Measurements from ENCODE around the gene HHATL.
A peak's percentile ranks its signal among the peaks of the same experiment; 100 is the strongest.

Gene HHATL

GRCh38 chr3:42660131-42660715 is 42.4 kb downstream of the HHATL start (continued):
- TF ChIP-seq ZSCAN5A (tag by site-specific recombination; IDR thresholded peaks at IDR 0.05) (no peak), ZNF18 (tag by site-specific recombination; IDR thresholded peaks at IDR 0.05) (no peak), ZNF169 (tag by site-specific recombination; IDR thresholded peaks at IDR 0.05) (no peak), BCL11B (tag by site-specific recombination; IDR thresholded peaks at IDR 0.05; ENCODE audit: low read depth) (no peak), ZNF354C (tag by site-specific recombination; IDR thresholded peaks at IDR 0.05; ENCODE audit: borderline replicate concordance, low read depth) (no peak), PRDM6 (tag by site-specific recombination; IDR thresholded peaks at IDR 0.05) (no peak), ZNF529 (tag by site-specific recombination; IDR thresholded peaks at IDR 0.05; ENCODE audit: insufficient replicate concordance) (no peak)

GRCh38 chr3:42659451-42660130 is 43.0 kb downstream of the HHATL start:
- POLR2A ChIA-PET = no interaction called here
- H3K4me1 ChIP-seq (ENCODE audit: control insufficient read depth, insufficient read depth, low read length) = no peaks in the 10 kb centered on the region
- CTCF ChIA-PET = interaction anchor here (1.1 kb wide), 1 partner anchor 47 kb away, joined by 4 read pairs; no protein-coding TSS in a partner anchor

More at GRCh38 chr3:42659451-42660130, 43.0 kb downstream of the HHATL start:
- TF ChIP-seq ZNF292 (tag by site-specific recombination; IDR thresholded peaks at IDR 0.05; ENCODE audit: borderline replicate concordance, low read depth) = no peak
- TF ChIP-seq ZBTB44 (tag by site-specific recombination; IDR thresholded peaks at IDR 0.05) = 0 out of 2 replicates have a peak, but pooled peaks have one; percentile 32
- TF ChIP-seq ZNF658 (tag by site-specific recombination; IDR thresholded peaks at IDR 0.05) = no peak
- TF ChIP-seq REST (tag by site-specific recombination; IDR thresholded peaks at IDR 0.05) = no peak
- Histone ChIP-seq H3K36me3 (ENCODE audit: control insufficient read depth in 2 of 2, insufficient read depth in 1 of 2, low read length in 2 of 2) (peaks cover 0 to 57% of the 10 kb centered on the region in 2 experiments; a peak in 1 of 3 replicates), H3K27ac (ENCODE audit: extremely low read depth, low read depth, low read length) (no peak overlapping the region), H3K9me3 (ENCODE audit: control insufficient read depth, insufficient read depth, low read depth, low read length) (no peaks in the 10 kb centered on the region), H3K4me3 (ENCODE audit: low read depth, low read length) (no peak overlapping the region)
